IMR-90 (cell line): Measurements from ENCODE around the gene DNM3. TPM values are rescaled to one million over a fixed set of nuclear protein-coding genes. Genes with fewer than 3 reads are reported as not detected.

Experiments used
- ATAC-seq: fragments of 200-7000 bp; cut with Tn5 transposase; 2 replicates; pipeline ENCODE4 v1.9.1; 2020; ENCODE audit warnings: low read depth, mild to moderate bottlenecking, moderate library complexity
- BruUV-seq: library from RNA; stranded (reverse); fragments of 400-500 nt; replicated peaks from 2 replicates; lab custom pipeline; 2021; lab: Mats Ljungman, UMichigan
- CTCF ChIA-PET: fragments of 300-600 bp; formaldehyde crosslinking; extraction: SDS; loops from one replicate; lab custom pipeline; 2021; ENCODE audit warnings: antibody characterized with exemption; lab: Yijun Ruan, JAX
- POLR2A ChIA-PET: fragments of 300-600 bp; sonication (Branson Sonifier 250); formaldehyde crosslinking; loops from one replicate; lab custom pipeline; 2022; ENCODE audit warnings: antibody characterized with exemption; ENCODE audit not compliant: unreplicated experiment; lab: Charles Lee
- DNase-seq: peaks from one replicate; pipeline ENCODE4 v3.0.0; 2013
- H2AFZ ChIP-seq: replicated peaks from 2 replicates; pipeline ENCODE3; 2013; ENCODE audit warnings: low read length, mild to moderate bottlenecking; ENCODE audit not compliant: poor library complexity
- H2AK5ac ChIP-seq: 2 replicates; pipeline ENCODE4 v1.6.1; 2013; ENCODE audit warnings: low read depth, low read length, inconsistent platforms
- H2AK9ac ChIP-seq: replicated peaks from 2 replicates; pipeline ENCODE3; 2013; ENCODE audit warnings: mild to moderate bottlenecking, low read depth, low read length, moderate library complexity; ENCODE audit not compliant: poor library complexity
- H2BK120ac ChIP-seq: 2 replicates; pipeline ENCODE4 v1.6.1; 2013; ENCODE audit warnings: low read depth, low read length, inconsistent platforms
- H2BK15ac ChIP-seq: 3 replicates; pipeline ENCODE4 v1.6.1; 2013; ENCODE audit warnings: low read depth, low read length, inconsistent platforms
- H2BK20ac ChIP-seq: 2 replicates; pipeline ENCODE4 v1.6.1; 2013; ENCODE audit warnings: low read depth, mild to moderate bottlenecking, inconsistent platforms, low read length, moderate library complexity
- H2BK5ac ChIP-seq: 2 replicates; pipeline ENCODE4 v1.6.1; 2013; ENCODE audit warnings: mild to moderate bottlenecking, low read depth, low read length, inconsistent platforms; ENCODE audit not compliant: poor library complexity, severe bottlenecking
- H3K14ac ChIP-seq: replicated peaks from 2 replicates; pipeline ENCODE4 v1.6.1; 2013; ENCODE audit warnings: low read depth, low read length, inconsistent platforms
- H3K18ac ChIP-seq: 2 replicates; pipeline ENCODE4 v1.6.1; 2013; ENCODE audit warnings: low read depth, low read length, control low read depth
- H3K23ac ChIP-seq: 2 replicates; pipeline ENCODE4 v1.6.1; 2013; ENCODE audit warnings: low read depth, low read length, inconsistent platforms
- H3K27ac ChIP-seq: 2 replicates; pipeline ENCODE4 v1.5.1; 2013; ENCODE audit warnings: mild to moderate bottlenecking, control low read depth, low read length; ENCODE audit not compliant: insufficient read depth
- H3K27me3 ChIP-seq: 2 replicates; pipeline ENCODE4 v1.6.1; 2013; ENCODE audit warnings: low read length; ENCODE audit not compliant: control insufficient read depth, insufficient read depth
- H3K36me3 ChIP-seq: 2 replicates; pipeline ENCODE4 v1.6.1; 2013; ENCODE audit warnings: low read length, mixed read lengths; ENCODE audit not compliant: control insufficient read depth, insufficient read depth
- H3K4ac ChIP-seq: 2 replicates; pipeline ENCODE4 v1.6.1; 2013; ENCODE audit warnings: low read depth, low read length, inconsistent platforms
- H3K4me1 ChIP-seq: 2 replicates; pipeline ENCODE4 v1.6.1; 2013; ENCODE audit warnings: low read length, mixed read lengths; ENCODE audit not compliant: control insufficient read depth, insufficient read depth
- H3K4me2 ChIP-seq: 2 replicates; pipeline ENCODE4 v1.6.1; 2013; ENCODE audit warnings: low read depth, mild to moderate bottlenecking, control low read depth, low read length, moderate library complexity
- H3K4me3 ChIP-seq: 2 replicates; pipeline ENCODE4 v1.5.1; 2013; ENCODE audit warnings: low read depth, mild to moderate bottlenecking, control low read depth, low read length, moderate library complexity; ENCODE audit not compliant: insufficient read depth
- H3K56ac ChIP-seq: 2 replicates; pipeline ENCODE4 v1.6.1; 2013; ENCODE audit warnings: low read length, inconsistent platforms; ENCODE audit not compliant: insufficient read depth; ENCODE audit errors: extremely low read depth
- H3K79me1 ChIP-seq, 2 experiments: 2 replicates each; pipeline ENCODE4 v1.6.1; 2013; ENCODE audit warnings: low read length in 2 of 2, inconsistent platforms in 1 of 2, low read depth in 1 of 2
- H3K9ac ChIP-seq: 2 replicates; pipeline ENCODE4 v1.6.1; 2013; ENCODE audit warnings: low read depth, low read length, control low read depth
- H3K9me1 ChIP-seq: 2 replicates; pipeline ENCODE4 v1.6.1; 2013; ENCODE audit warnings: low read length, inconsistent platforms; ENCODE audit not compliant: insufficient read depth
- H3K9me3 ChIP-seq: 2 replicates; pipeline ENCODE4 v1.6.1; 2013; ENCODE audit warnings: low read length; ENCODE audit not compliant: control insufficient read depth, insufficient read depth
- H4K20me1 ChIP-seq: 2 replicates; pipeline ENCODE4 v1.6.1; 2013; ENCODE audit warnings: low read length, inconsistent platforms; ENCODE audit not compliant: insufficient read depth
- H4K5ac ChIP-seq: 2 replicates; pipeline ENCODE4 v1.6.1; 2013; ENCODE audit warnings: mild to moderate bottlenecking, low read depth, low read length, control low read depth
- H4K8ac ChIP-seq, 2 experiments: 2 replicates each; pipeline ENCODE4 v1.6.1; 2013; ENCODE audit warnings: low read depth in 2 of 2, low read length in 2 of 2, control low read depth in 1 of 2, inconsistent platforms in 1 of 2
- H4K91ac ChIP-seq: 2 replicates; pipeline ENCODE4 v1.6.1; 2013; ENCODE audit warnings: low read depth, low read length, inconsistent platforms; ENCODE audit not compliant: insufficient read depth
- BHLHE40 ChIP-seq: fragments of 150-350 bp; IDR thresholded peaks from 2 replicates; pipeline ENCODE4 v1.6.1; 2016; ENCODE audit warnings: mild to moderate bottlenecking, low read depth, low read length
- CEBPB ChIP-seq: IDR thresholded peaks from 2 replicates; pipeline ENCODE4 v1.6.1; 2012; ENCODE audit warnings: low read depth, low read length, improper control_type of control experiment
- ELK1 ChIP-seq: fragments of 150-350 bp; IDR thresholded peaks from 2 replicates; pipeline ENCODE4 v1.6.1; 2016; ENCODE audit warnings: low read depth, mild to moderate bottlenecking, low read length, moderate library complexity, borderline replicate concordance
- MAFK ChIP-seq: IDR thresholded peaks from 2 replicates; pipeline ENCODE4 v1.6.1; 2012; ENCODE audit warnings: low read depth, low read length, improper control_type of control experiment
- MAZ ChIP-seq: IDR thresholded peaks from 2 replicates; pipeline ENCODE4 v1.6.1; 2012; ENCODE audit warnings: low read depth, mild to moderate bottlenecking, low read length, improper control_type of control experiment, moderate library complexity, borderline replicate concordance
- NFE2L2 ChIP-seq: fragments of 150-350 bp; IDR thresholded peaks from 2 replicates; pipeline ENCODE4 v1.6.1; 2016; ENCODE audit warnings: low read depth, mild to moderate bottlenecking, low read length
- POLR2A ChIP-seq: IDR thresholded peaks from 2 replicates; pipeline ENCODE4 v1.6.1; 2012; ENCODE audit warnings: mild to moderate bottlenecking, low read depth, low read length
- RCOR1 ChIP-seq: IDR thresholded peaks from 2 replicates; pipeline ENCODE4 v1.6.1; 2012; ENCODE audit warnings: mild to moderate bottlenecking, low read length, improper control_type of control experiment; ENCODE audit not compliant: insufficient replicate concordance
- RFX5 ChIP-seq: IDR thresholded peaks from 2 replicates; pipeline ENCODE4 v1.8.0; 2012; ENCODE audit warnings: low read depth, mild to moderate bottlenecking, low read length, moderate library complexity
- SMC3 ChIP-seq: fragments of 150-350 bp; IDR thresholded peaks from 2 replicates; pipeline ENCODE4 v1.6.1; 2016; ENCODE audit warnings: low read depth, mild to moderate bottlenecking, antibody characterized with exemption, low read length, moderate library complexity
- whole genome bisulfite sequencing, 2 experiments: methylation state at CpG; one replicate each; pipeline versions ENCODE4 v1.1.5 to v1.1.7; 2013; ENCODE audit warnings: missing lambda C conversion rate in 2 of 2; ENCODE audit not compliant: insufficient read length in 1 of 2; ENCODE audit errors: extremely low coverage in 2 of 2; 5-methylcytosine and 5-hydroxymethylcytosine counted together
- dilution Hi-C: fragments of 300-500 bp; cut with HindIII; formaldehyde crosslinking; loops from one replicate; pipeline ENCODE4 v1.14.3; 2018; ENCODE audit warnings: low sequenced_read_pairs; ENCODE audit not compliant: unreplicated experiment
- in situ Hi-C: fragments of 300-500 bp; cut with MboI; formaldehyde crosslinking; loops from 3 replicates; pipeline ENCODE4 v1.14.3; 2019; ENCODE audit warnings: low sequenced_read_pairs, inconsistent platforms, mixed read lengths
- intact Hi-C: fragments of 100-400 bp; cut with micrococcal nuclease; formaldehyde crosslinking; loops from 2 replicates; pipeline ENCODE4 v1.10.0; 2022
- polyA plus RNA-seq, 3 experiments: library from polyadenylated mRNA; depleted of rRNA; stranded (reverse); fragments of >200 nt; gene quantifications; 2 replicates each; pipeline ENCODE4 v1.2.3, GENCODE V29; 2012; ENCODE audit warnings: low replicate concordance in 1 of 3
- total RNA-seq: library from RNA; depleted of rRNA; stranded (reverse); fragments of >200 nt; gene quantifications from 2 replicates; pipeline ENCODE4 v1.2.3, GENCODE V29; 2012
- TF ChIP-seq, protein P1 (sequence below): fragments of 150-350 bp; IDR thresholded peaks from 2 replicates; pipeline ENCODE4 v1.6.1; 2017; ENCODE audit warnings: mild to moderate bottlenecking, antibody characterized with exemption, low read length, low read depth
- TF ChIP-seq, protein P2 (sequence below): conservative IDR thresholded peaks from 2 replicates; pipeline ENCODE4 v1.5.1; 2012; ENCODE audit warnings: mild to moderate bottlenecking, low read depth, low read length, improper control_type of control experiment

Gene DNM3
- total and polyA plus RNA-seq, 2 of the 4 experiments (the other 2 are of a cell fraction) = 0.36 TPM

DNA sequence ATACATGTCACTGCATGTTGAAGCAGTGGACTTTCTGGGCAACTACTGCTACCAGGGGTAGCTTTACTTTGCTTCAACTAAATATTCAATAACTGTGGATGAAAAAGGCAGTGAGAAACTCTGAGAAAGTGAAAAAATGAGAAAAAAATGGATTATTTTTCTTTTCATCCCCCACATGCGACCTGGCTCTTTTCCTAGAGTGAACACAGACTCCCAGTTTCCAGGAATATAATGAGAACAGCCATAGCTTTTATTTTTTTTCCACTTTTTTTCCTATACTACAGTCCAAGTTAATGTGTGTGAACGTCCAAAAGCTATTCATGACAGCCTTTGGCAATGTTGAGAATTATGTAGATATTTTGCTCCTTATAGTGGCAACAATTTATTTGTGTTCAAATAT is 230.4 kb downstream of the DNM3 start:
- no peak for TF ChIP-seq POLR2A
- no peak for TF ChIP-seq ELK1
- TF ChIP-seq MAZ = no peak
- TF ChIP-seq, protein P1, sequence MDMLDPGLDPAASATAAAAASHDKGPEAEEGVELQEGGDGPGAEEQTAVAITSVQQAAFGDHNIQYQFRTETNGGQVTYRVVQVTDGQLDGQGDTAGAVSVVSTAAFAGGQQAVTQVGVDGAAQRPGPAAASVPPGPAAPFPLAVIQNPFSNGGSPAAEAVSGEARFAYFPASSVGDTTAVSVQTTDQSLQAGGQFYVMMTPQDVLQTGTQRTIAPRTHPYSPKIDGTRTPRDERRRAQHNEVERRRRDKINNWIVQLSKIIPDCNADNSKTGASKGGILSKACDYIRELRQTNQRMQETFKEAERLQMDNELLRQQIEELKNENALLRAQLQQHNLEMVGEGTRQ = no peak
- TF ChIP-seq SMC3 = no peak
- TF ChIP-seq, protein P2, sequence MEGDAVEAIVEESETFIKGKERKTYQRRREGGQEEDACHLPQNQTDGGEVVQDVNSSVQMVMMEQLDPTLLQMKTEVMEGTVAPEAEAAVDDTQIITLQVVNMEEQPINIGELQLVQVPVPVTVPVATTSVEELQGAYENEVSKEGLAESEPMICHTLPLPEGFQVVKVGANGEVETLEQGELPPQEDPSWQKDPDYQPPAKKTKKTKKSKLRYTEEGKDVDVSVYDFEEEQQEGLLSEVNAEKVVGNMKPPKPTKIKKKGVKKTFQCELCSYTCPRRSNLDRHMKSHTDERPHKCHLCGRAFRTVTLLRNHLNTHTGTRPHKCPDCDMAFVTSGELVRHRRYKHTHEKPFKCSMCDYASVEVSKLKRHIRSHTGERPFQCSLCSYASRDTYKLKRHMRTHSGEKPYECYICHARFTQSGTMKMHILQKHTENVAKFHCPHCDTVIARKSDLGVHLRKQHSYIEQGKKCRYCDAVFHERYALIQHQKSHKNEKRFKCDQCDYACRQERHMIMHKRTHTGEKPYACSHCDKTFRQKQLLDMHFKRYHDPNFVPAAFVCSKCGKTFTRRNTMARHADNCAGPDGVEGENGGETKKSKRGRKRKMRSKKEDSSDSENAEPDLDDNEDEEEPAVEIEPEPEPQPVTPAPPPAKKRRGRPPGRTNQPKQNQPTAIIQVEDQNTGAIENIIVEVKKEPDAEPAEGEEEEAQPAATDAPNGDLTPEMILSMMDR = no peak
- no peak for TF ChIP-seq NFE2L2
- no peak for TF ChIP-seq RCOR1
- TF ChIP-seq RFX5 = no peak
- TF ChIP-seq CEBPB = no peak
- TF ChIP-seq BHLHE40 = no peak
- TF ChIP-seq MAFK = no peak
- H2BK20ac ChIP-seq = no peak overlapping the region
- H2AK5ac ChIP-seq = no peak overlapping the region
- no peak for ATAC-seq
- no TSS peak for BruUV-seq
- no peaks in the 10 kb centered on the region for H3K27me3 ChIP-seq
- in situ Hi-C loops = no loop called here
- no peak overlapping the region for H4K8ac ChIP-seq
- no peak overlapping the region for H2BK120ac ChIP-seq
- no peaks in the 10 kb centered on the region for H3K79me1 ChIP-seq
- no peak for DNase-seq
- no CpG with 5 or more reads among the region's 2 CpGs for WGBS, 2 experiments
- H2AK9ac ChIP-seq = no peak overlapping the region
- H4K5ac ChIP-seq = no peak overlapping the region
- no peak overlapping the region for H3K27ac ChIP-seq
- H3K18ac ChIP-seq = no peak overlapping the region
- H2BK15ac ChIP-seq = no peak overlapping the region
- no peak overlapping the region for H2AFZ ChIP-seq
- H3K56ac ChIP-seq = no peak overlapping the region
- no peak overlapping the region for H2BK5ac ChIP-seq
- CTCF ChIA-PET = interaction anchor here (0.6 to 1.0 kb wide), 2 partner anchors 12 to 71 kb away, joined by 3 read pairs; no protein-coding TSS in a partner anchor
- H3K23ac ChIP-seq = no peak overlapping the region
- no peaks in the 10 kb centered on the region for H3K9me3 ChIP-seq
- H4K91ac ChIP-seq = no peak overlapping the region
- H3K4ac ChIP-seq = no peak overlapping the region
- H4K20me1 ChIP-seq = no peaks in the 10 kb centered on the region
- H3K4me3 ChIP-seq = no peak overlapping the region
- H3K4me1 ChIP-seq = no peaks in the 10 kb centered on the region
- dilution Hi-C loops = no loop called here
- no peak overlapping the region for H3K9ac ChIP-seq
- intact Hi-C loops = no loop called here
- H3K4me2 ChIP-seq = no peak overlapping the region
- POLR2A ChIA-PET = no interaction called here
- no peaks in the 10 kb centered on the region for H3K36me3 ChIP-seq
- no peaks in the 10 kb centered on the region for H3K9me1 ChIP-seq
- no peak overlapping the region for H3K14ac ChIP-seq
